Ovary (tissue), 3 donors: Measurements from ENCODE around the gene TNRC6B.

ENCODE experiments used
- POLR2A ChIP-seq: fragments of 450-650 bp; IDR thresholded peaks from one replicate; pipeline ENCODE4 v1.6.1; 2017; ENCODE audit warnings: antibody characterized with exemption, mild to moderate bottlenecking, moderate library complexity
- TF ChIP-seq, protein P1 (sequence below), 3 donors: fragments of 450-650 bp in 2 of 3; fragments of 200-600 bp in 1 of 3; IDR thresholded peaks; one replicate each; pipeline versions ENCODE4 v1.5.1 to v1.8.0; 2016 to 2022; ENCODE audit warnings: antibody characterized with exemption in 3 of 3, mild to moderate bottlenecking in 1 of 3
- donor health status: DM: no; HTN: no; CAD: no.

DNA sequence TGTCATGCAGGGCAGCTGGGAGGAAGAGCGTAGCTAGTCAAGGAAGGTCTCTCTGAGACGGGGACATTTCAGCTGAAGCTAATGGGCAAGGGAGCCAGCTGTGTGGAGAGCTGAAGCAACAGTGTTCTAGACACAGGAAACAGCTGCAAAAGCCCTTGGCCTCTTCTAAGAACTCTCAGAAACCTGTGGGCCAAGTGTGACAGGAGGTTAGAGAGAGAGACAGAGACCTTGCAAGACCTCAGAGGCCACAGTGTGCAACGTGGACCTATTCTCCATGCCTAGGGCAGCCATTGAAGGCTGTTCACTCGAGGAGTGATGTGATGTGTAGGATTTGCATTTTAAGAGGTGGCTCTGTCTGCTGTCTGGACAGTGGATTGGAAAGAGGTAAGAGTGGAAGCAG, 48.7 kb upstream of the TNRC6B start:
- TF ChIP-seq, protein P1, sequence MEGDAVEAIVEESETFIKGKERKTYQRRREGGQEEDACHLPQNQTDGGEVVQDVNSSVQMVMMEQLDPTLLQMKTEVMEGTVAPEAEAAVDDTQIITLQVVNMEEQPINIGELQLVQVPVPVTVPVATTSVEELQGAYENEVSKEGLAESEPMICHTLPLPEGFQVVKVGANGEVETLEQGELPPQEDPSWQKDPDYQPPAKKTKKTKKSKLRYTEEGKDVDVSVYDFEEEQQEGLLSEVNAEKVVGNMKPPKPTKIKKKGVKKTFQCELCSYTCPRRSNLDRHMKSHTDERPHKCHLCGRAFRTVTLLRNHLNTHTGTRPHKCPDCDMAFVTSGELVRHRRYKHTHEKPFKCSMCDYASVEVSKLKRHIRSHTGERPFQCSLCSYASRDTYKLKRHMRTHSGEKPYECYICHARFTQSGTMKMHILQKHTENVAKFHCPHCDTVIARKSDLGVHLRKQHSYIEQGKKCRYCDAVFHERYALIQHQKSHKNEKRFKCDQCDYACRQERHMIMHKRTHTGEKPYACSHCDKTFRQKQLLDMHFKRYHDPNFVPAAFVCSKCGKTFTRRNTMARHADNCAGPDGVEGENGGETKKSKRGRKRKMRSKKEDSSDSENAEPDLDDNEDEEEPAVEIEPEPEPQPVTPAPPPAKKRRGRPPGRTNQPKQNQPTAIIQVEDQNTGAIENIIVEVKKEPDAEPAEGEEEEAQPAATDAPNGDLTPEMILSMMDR (IDR thresholded peaks at IDR 0.05): no peak
- no peak for TF ChIP-seq POLR2A
